SK-N-SH treated with all-trans-retinoic acid at 6 μM for 48 hours (cell line): ENCODE measurements around the gene GAK.

Experiments
- ATAC-seq: fragments of 200-7000 bp; cut with Tn5 transposase; 3 replicates; pipeline ENCODE4 v1.9.1; 2020; ENCODE audit warnings: mild to moderate bottlenecking, moderate library complexity
- ARNTL ChIP-seq: fragments of 450-650 bp; formaldehyde crosslinking; IDR thresholded peaks from 2 replicates; pipeline ENCODE4 v1.5.0; 2020; ENCODE audit warnings: low read depth, mild to moderate bottlenecking, moderate library complexity, borderline replicate concordance
- BACH2 ChIP-seq: fragments of 250-450 bp; sonication (Bioruptor Pico); IDR thresholded peaks from 2 replicates; pipeline ENCODE4 v1.9.0; 2021; ENCODE audit warnings: mild to moderate bottlenecking, borderline replicate concordance
- CREB5 ChIP-seq: fragments of 250-450 bp; sonication (Bioruptor Pico); IDR thresholded peaks from 2 replicates; pipeline ENCODE4 v1.5.1; 2020; ENCODE audit warnings: low read depth, mild to moderate bottlenecking, moderate library complexity
- CSDC2 ChIP-seq: fragments of 250-450 bp; sonication (Bioruptor Pico); IDR thresholded peaks from 2 replicates; pipeline ENCODE4 v1.5.0; 2020; ENCODE audit warnings: mild to moderate bottlenecking, moderate library complexity
- ESRRG ChIP-seq: fragments of 250-450 bp; sonication (Bioruptor Pico); IDR thresholded peaks from 2 replicates; pipeline ENCODE4 v1.6.1; 2021; ENCODE audit warnings: mild to moderate bottlenecking
- OSR1 ChIP-seq: fragments of 250-450 bp; sonication (Bioruptor Pico); IDR thresholded peaks from 2 replicates; pipeline ENCODE4 v1.8.0; 2022; ENCODE audit warnings: moderate library complexity, mild to moderate bottlenecking, inconsistent platforms
- PPARA ChIP-seq: fragments of 250-450 bp; sonication (Bioruptor Pico); IDR thresholded peaks from 2 replicates; pipeline ENCODE4 v1.5.0; 2020; ENCODE audit warnings: mild to moderate bottlenecking, borderline replicate concordance
- SNAI2 ChIP-seq: fragments of 250-450 bp; sonication (Bioruptor Pico); IDR thresholded peaks from 2 replicates; pipeline ENCODE4 v1.5.0; 2020; ENCODE audit warnings: mild to moderate bottlenecking, moderate library complexity
- TCF4 ChIP-seq: fragments of 250-450 bp; sonication (Bioruptor Pico); IDR thresholded peaks from 2 replicates; pipeline ENCODE4 v1.8.0; 2021; ENCODE audit warnings: mild to moderate bottlenecking, moderate library complexity, borderline replicate concordance
- TOX ChIP-seq: fragments of 250-450 bp; sonication (Bioruptor Pico); IDR thresholded peaks from 2 replicates; pipeline ENCODE4 v1.8.0; 2021; ENCODE audit warnings: mild to moderate bottlenecking, moderate library complexity, borderline replicate concordance
- ZC3H10 ChIP-seq: fragments of 250-450 bp; sonication (Bioruptor Pico); IDR thresholded peaks from 2 replicates; pipeline ENCODE4 v1.5.1; 2021; ENCODE audit warnings: mild to moderate bottlenecking, moderate library complexity
- ZFP3 ChIP-seq: fragments of 250-450 bp; sonication (Bioruptor Pico); IDR thresholded peaks from 2 replicates; pipeline ENCODE4 v1.5.0; 2020; ENCODE audit warnings: mild to moderate bottlenecking, moderate library complexity
- ZFP30 ChIP-seq: fragments of 450-650 bp; formaldehyde crosslinking; IDR thresholded peaks from 2 replicates; pipeline ENCODE4 v1.5.0; 2022; ENCODE audit warnings: mild to moderate bottlenecking, moderate library complexity
- ZNF70 ChIP-seq: fragments of 450-650 bp; formaldehyde crosslinking; IDR thresholded peaks from 2 replicates; pipeline ENCODE4 v1.5.0; 2020; ENCODE audit warnings: mild to moderate bottlenecking, moderate library complexity
- ZNF8 ChIP-seq: fragments of 450-650 bp; formaldehyde crosslinking; IDR thresholded peaks from 2 replicates; pipeline ENCODE4 v1.5.0; 2020; ENCODE audit warnings: mild to moderate bottlenecking, moderate library complexity
- TF ChIP-seq, protein P1 (sequence below): fragments of 250-450 bp; sonication (Bioruptor Pico); IDR thresholded peaks from 2 replicates; pipeline ENCODE4 v1.8.0; 2020; ENCODE audit warnings: mild to moderate bottlenecking, moderate library complexity, borderline replicate concordance
- TF ChIP-seq, protein P2 (sequence below): fragments of 250-450 bp; sonication (Bioruptor Pico); IDR thresholded peaks from 2 replicates; pipeline ENCODE4 v1.8.0; 2021; ENCODE audit warnings: low read depth, mild to moderate bottlenecking, moderate library complexity, borderline replicate concordance
- TF ChIP-seq, protein P3 (sequence below): fragments of 250-450 bp; sonication (Bioruptor Pico); IDR thresholded peaks from 2 replicates; pipeline ENCODE4 v1.5.0; 2020; ENCODE audit warnings: mild to moderate bottlenecking, moderate library complexity

GAK gene

DNA sequence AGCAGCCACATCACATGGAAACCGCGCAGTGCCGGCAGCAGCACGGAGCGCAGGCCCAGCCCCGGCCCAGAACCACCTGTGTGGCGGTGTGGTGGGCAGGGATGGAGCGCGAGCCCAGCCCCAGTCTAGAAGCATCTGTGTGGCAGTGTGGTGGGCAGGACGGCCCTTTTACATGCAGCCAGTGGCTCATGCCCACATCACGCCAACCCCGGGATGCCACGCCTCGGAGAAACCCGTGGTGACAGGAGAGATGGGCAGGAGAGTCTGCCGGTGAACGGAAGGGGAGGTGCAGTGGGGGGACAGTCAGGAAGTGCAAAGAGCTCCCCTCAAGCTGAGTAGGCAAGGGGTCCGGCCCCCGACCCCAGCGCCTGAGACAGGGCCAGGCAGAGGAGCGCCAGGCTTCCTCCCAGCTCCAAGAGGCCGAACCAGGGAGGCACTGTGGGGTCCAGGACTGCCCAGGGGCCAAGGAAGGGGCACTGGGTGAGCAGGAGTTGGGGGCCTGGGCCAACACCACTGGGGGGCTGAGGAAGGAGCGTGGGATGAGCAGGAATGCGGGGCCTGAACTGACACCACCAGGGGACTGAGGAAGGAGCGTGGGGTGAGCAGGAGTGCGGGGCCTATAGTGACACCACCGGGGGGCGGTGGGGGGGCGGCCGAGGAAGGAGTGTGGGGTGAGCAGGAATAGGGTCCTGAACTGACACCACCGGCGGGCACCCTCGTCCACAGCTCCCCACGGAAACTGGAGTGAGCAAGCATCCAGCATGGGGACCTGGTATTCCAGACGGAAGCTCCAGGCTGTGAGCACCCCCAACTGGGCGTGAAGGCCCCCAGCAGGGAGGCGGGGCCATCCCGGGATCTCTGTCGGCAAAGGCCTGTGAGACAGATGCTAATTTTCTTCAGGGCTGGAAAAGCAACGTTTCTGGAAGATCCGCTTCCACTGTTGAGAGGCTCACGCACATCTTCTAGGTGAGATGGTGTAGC, 28.8 kb downstream of the GAK start:
- no peak for TF ChIP-seq ZC3H10
- no peak for TF ChIP-seq ARNTL (CRISPR knock-in tag)
- no peak for TF ChIP-seq ZFP3 (CRISPR knock-in tag)
- TF ChIP-seq ZNF70: no peak
- no peak for TF ChIP-seq CREB5
- no peak for ATAC-seq

DNA sequence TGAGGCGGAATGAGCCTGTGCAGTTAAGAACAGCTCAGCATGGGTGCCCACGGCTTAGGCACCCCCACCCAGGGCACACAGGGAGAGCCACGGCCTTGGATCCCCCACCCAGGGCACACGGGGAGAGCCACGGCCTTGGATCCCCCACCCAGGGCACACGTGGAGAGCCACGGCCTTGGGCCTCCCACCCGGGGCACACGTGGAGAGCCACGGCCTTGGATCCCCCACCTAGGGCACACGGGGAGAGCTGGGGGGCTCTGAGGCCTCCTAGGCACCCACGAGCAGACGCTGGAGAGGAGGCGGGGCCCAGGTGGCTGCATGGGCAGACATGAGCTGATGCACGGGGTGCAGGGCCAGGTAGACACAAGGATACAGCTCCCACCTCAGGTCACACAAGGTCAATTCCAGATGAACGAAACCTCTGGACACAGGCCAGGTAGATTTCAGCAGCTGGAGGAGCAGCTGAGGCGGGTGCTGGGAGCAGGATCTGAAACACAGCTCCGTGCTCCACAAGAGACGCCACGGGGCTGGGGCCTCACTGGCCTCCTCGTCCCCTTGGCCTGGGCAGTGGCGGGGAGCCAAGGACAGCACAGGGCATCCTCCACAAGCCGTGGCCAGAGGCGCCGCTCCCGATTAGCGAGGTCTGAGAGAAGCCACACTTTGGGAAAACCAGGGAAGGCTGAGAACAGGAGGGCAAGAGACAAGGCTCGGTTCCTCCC, 30.8 kb downstream of the GAK start:
- ATAC-seq: no peak
- TF ChIP-seq ESRRG (CRISPR knock-in tag) (no peak), ZFP30 (CRISPR knock-in tag) (no peak), ZFP3 (CRISPR knock-in tag) (no peak), TCF4 (CRISPR knock-in tag) (no peak), OSR1 (no peak), SNAI2 (no peak), ZNF70 (no peak), ZNF8 (no peak), BACH2 (no peak), TOX (no peak)
- TF ChIP-seq, protein P1, sequence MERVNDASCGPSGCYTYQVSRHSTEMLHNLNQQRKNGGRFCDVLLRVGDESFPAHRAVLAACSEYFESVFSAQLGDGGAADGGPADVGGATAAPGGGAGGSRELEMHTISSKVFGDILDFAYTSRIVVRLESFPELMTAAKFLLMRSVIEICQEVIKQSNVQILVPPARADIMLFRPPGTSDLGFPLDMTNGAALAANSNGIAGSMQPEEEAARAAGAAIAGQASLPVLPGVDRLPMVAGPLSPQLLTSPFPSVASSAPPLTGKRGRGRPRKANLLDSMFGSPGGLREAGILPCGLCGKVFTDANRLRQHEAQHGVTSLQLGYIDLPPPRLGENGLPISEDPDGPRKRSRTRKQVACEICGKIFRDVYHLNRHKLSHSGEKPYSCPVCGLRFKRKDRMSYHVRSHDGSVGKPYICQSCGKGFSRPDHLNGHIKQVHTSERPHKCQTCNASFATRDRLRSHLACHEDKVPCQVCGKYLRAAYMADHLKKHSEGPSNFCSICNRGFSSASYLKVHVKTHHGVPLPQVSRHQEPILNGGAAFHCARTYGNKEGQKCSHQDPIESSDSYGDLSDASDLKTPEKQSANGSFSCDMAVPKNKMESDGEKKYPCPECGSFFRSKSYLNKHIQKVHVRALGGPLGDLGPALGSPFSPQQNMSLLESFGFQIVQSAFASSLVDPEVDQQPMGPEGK: no peak
- TF ChIP-seq, protein P2, sequence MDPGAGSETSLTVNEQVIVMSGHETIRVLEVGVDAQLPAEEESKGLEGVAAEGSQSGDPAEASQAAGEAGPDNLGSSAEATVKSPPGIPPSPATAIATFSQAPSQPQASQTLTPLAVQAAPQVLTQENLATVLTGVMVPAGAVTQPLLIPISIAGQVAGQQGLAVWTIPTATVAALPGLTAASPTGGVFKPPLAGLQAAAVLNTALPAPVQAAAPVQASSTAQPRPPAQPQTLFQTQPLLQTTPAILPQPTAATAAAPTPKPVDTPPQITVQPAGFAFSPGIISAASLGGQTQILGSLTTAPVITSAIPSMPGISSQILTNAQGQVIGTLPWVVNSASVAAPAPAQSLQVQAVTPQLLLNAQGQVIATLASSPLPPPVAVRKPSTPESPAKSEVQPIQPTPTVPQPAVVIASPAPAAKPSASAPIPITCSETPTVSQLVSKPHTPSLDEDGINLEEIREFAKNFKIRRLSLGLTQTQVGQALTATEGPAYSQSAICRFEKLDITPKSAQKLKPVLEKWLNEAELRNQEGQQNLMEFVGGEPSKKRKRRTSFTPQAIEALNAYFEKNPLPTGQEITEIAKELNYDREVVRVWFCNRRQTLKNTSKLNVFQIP (CRISPR knock-in tag): no peak
- TF ChIP-seq, protein P3, sequence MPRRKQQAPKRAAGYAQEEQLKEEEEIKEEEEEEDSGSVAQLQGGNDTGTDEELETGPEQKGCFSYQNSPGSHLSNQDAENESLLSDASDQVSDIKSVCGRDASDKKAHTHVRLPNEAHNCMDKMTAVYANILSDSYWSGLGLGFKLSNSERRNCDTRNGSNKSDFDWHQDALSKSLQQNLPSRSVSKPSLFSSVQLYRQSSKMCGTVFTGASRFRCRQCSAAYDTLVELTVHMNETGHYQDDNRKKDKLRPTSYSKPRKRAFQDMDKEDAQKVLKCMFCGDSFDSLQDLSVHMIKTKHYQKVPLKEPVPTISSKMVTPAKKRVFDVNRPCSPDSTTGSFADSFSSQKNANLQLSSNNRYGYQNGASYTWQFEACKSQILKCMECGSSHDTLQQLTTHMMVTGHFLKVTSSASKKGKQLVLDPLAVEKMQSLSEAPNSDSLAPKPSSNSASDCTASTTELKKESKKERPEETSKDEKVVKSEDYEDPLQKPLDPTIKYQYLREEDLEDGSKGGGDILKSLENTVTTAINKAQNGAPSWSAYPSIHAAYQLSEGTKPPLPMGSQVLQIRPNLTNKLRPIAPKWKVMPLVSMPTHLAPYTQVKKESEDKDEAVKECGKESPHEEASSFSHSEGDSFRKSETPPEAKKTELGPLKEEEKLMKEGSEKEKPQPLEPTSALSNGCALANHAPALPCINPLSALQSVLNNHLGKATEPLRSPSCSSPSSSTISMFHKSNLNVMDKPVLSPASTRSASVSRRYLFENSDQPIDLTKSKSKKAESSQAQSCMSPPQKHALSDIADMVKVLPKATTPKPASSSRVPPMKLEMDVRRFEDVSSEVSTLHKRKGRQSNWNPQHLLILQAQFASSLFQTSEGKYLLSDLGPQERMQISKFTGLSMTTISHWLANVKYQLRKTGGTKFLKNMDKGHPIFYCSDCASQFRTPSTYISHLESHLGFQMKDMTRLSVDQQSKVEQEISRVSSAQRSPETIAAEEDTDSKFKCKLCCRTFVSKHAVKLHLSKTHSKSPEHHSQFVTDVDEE (CRISPR knock-in tag): no peak

DNA sequence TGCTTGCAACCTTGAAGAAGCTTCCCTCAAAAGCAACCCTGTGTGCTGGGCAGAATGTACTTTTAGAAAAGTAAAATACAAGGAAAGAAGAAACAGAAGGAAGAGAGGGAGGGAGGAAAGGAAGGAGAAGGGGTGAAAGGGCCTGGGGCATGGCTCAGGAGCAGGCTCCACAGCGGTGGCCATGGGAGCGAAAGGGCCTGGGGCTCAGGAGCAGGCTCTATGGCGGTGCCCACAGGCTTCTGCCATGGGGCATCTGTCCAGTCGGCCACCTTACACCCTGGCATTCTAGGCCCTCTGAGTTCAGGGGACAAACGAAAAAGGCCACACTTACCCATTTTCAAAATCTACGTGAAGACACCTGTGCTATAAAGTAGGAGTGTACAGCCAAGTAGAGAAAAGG, 31.4 kb downstream of the GAK start:
- ATAC-seq: no peak

GRCh38 chr4:900073-900472, 32.0 kb downstream of the GAK start:
- TF ChIP-seq ZNF8: no peak
- no peak for TF ChIP-seq CREB5
- TF ChIP-seq, protein P2 (CRISPR knock-in tag): no peak
- TF ChIP-seq PPARA: no peak
- TF ChIP-seq, protein P3 (CRISPR knock-in tag): no peak
- no peak for TF ChIP-seq ZFP3 (CRISPR knock-in tag)
- no peak for TF ChIP-seq ESRRG (CRISPR knock-in tag)
- TF ChIP-seq TOX: no peak
- TF ChIP-seq CSDC2 (CRISPR knock-in tag): no peak
- no peak for TF ChIP-seq SNAI2
- ATAC-seq: no peak

More for the DNA sequence above, 31.4 kb downstream of the GAK start:
- TF ChIP-seq TOX (no peak), BACH2 (no peak), ESRRG (CRISPR knock-in tag) (no peak), ZNF70 (no peak), PPARA (no peak)
